Measurements from ENCODE around the gene ADAMTS7. TPM values are rescaled to one million over a fixed set of nuclear protein-coding genes. Genes with fewer than 3 reads are reported as not detected.

ADAMTS7 gene
- polyA plus RNA-seq, 2 of the 4 experiments (the other 2 are of a cell fraction): 1.5 to 2.9 TPM

DNA sequence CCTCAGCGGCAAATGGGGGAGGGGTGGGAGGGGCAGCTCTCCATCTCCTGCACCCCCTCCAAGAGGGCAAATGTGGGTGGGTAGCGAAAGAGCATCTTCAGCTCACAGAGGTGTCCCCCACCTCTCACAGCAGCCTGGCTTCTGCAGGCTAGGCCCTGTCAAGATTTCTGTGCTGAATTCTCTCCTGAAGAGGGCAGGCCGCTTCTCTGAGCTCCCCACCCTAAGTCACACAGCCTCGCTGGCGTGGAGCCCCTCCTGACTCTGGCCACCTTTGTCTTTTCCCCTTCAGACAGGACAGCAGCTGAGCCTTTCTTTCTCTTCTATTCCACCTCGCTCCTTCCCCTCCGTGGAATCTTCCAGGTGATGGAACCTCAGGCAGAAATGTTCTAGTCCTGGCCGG lies 26.3 kb upstream of the ADAMTS7 start (continued):
- TF ChIP-seq, protein P1, sequence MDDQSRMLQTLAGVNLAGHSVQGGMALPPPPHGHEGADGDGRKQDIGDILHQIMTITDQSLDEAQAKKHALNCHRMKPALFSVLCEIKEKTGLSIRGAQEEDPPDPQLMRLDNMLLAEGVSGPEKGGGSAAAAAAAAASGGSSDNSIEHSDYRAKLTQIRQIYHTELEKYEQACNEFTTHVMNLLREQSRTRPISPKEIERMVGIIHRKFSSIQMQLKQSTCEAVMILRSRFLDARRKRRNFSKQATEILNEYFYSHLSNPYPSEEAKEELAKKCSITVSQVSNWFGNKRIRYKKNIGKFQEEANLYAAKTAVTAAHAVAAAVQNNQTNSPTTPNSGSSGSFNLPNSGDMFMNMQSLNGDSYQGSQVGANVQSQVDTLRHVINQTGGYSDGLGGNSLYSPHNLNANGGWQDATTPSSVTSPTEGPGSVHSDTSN (IDR thresholded peaks at IDR 0.05): no peak
- no peak for TF ChIP-seq NR3C1 (IDR thresholded peaks at IDR 0.05)
- TF ChIP-seq POLR2A (IDR thresholded peaks at IDR 0.05; ENCODE audit: low read length): no peak
- TF ChIP-seq POLR2AphosphoS2 (conservative IDR thresholded peaks at IDR 0.05; ENCODE audit: low read length): no peak
- TF ChIP-seq, protein P2, sequence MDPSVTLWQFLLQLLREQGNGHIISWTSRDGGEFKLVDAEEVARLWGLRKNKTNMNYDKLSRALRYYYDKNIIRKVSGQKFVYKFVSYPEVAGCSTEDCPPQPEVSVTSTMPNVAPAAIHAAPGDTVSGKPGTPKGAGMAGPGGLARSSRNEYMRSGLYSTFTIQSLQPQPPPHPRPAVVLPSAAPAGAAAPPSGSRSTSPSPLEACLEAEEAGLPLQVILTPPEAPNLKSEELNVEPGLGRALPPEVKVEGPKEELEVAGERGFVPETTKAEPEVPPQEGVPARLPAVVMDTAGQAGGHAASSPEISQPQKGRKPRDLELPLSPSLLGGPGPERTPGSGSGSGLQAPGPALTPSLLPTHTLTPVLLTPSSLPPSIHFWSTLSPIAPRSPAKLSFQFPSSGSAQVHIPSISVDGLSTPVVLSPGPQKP (IDR thresholded peaks at IDR 0.05; ENCODE audit: low read depth, low read length): no peak
- TF ChIP-seq FOSB (CRISPR knock-in tag; IDR thresholded peaks at IDR 0.05): no peak

DNA sequence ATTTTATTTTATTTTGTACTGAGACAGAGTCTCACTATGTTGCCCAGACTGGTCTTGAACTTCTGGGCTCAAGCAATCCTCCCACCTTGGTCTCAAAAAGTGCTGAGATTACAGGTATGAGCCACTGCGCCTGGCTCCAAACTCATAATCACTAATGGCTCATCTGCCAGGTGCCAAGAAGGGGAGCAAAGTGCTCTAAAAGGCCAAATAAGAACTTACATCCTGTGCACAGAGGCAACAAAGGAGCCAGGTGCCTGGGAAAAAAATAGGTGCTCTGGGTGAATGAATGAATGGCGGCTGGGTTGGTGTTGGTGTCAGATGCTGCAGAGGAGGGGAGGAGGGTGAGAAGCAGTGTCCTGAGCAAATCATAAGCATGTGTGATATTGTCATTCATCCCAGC lies 25.9 kb upstream of the ADAMTS7 start:
- H3K4me1 ChIP-seq: no peaks in the 10 kb centered on the region
- TF ChIP-seq MAFK (IDR thresholded peaks at IDR 0.05; ENCODE audit: partially characterized antibody) (peak; percentile 28), EHMT2 (IDR thresholded peaks at IDR 0.05; ENCODE audit: low read depth) (no peak)
- 65% methylated on average over 2 of the region's 2 CpGs for WGBS (ENCODE audit: missing lambda C conversion rate)
- H3K4me3 ChIP-seq: no peak overlapping the region
- ATAC-seq (no peak), FAIRE-seq (no peak), DNase-seq (ENCODE audit: low read depth in 1 of 2, low spot score in 1 of 2) (no peak)
- no peak overlapping the region for H3K4me2 ChIP-seq
- no peaks in the 10 kb centered on the region for H3K9me3 ChIP-seq
- POLR2A ChIA-PET: no interaction called here
- CTCF ChIA-PET: interaction anchor here (1.7 kb wide), 1 partner anchor 26 kb away, joined by 4 read pairs; the partner anchor contains the start of gene ADAMTS7
- no peak overlapping the region for H3K27ac ChIP-seq

DNA sequence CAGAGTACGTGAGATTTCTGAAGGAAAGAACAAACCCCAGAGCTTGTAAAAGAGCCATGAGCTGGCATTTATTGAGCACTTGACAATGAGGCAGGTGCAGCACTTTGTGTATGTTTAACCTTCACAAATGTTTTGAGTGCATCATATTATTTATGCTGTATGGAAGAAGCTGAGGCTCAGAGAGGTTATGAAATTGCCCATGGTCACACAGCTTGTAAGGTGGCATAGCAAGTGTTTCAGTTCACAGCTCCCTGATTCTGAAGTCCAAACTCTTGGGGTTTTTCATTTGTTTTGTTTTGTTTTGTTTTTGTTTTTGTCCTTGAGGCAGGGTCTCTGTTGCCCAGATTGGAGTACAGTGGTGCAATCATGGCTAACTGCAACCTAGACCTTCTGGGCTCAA lies 25.1 kb upstream of the ADAMTS7 start:
- no peak for DNase-seq (ENCODE audit: low read depth in 1 of 2, low spot score in 1 of 2)
- Histone ChIP-seq H3K4me1 (no peaks in the 10 kb centered on the region), H3K9me3 (no peaks in the 10 kb centered on the region), H3K4me3 (no peak overlapping the region), H3K4me2 (no peak overlapping the region), H3K27ac (no peak overlapping the region)
- POLR2A ChIA-PET: no interaction called here
- ATAC-seq: no peak
- no peak for FAIRE-seq
- CTCF ChIA-PET: interaction anchor here (0.6 to 2.1 kb wide), 6 partner anchors 15 to 372 kb away, joined by 3 to 5 read pairs (median 3); no protein-coding TSS in a partner anchor
- WGBS (ENCODE audit: missing lambda C conversion rate): 79% methylated on average over 1 of the region's 1 CpG
- TF ChIP-seq ZFP36 (IDR thresholded peaks at IDR 0.05; ENCODE audit: borderline replicate concordance, partially characterized antibody): peak; percentile 38
- TF ChIP-seq TP53 (CRISPR knock-in tag; IDR thresholded peaks at IDR 0.05): no peak

DNA sequence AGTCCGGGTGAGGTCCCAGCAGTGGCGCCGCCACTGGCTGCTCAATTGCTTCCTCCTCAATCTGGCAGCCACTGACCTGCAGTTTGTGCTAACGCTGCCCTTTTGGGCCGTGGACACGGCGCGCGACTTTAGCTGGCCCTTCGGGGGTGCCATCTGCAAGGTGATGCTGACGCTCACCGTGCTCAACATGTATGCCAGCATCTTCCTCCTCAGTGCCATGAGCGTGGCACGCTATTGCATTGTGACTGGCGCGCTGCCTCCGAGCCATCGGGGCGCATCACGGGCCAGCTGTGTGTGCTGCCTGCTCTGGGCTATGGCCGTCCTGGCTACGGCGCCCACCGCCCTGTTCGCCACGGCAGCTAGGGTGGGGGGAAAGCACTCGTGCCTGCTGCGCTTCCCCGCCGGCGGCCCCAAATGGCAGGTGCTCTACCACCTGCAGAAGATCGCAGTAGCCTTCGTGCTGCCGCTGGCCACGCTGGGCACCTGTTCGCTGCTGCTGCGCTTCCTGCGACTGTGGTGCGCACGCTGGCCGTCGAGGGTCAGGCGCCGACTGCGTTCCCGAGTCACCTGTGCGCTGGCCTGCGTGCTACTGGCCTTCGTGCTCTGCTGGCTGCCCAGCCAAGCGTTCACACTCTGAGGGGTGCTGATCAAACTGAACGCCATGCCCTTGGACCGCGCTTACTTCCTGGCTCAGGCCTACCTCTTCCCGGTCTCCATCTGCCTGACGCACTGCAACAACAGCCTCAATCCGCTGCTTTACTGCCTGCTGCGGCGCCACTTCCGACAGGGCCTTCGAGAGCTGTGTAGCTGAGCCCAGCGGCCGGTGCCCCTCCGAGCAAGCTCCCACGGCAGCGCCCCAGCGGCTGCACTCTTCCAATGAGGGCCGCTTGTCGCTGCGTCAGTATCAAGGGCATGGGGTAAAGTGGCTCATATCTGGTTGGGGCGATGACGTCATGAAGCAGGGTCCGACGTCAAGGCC lies 20.3 kb upstream of the ADAMTS7 start:
- no peak; a peak in 1 of 6 replicates for ATAC-seq
- ChIA-PET CTCF (interaction anchor here (0.6 to 2.6 kb wide), 4 partner anchors 18 to 28 kb away, joined by 3 to 9 read pairs (median 6); no protein-coding TSS in a partner anchor), POLR2A (no interaction called here)
- H3K4me3 ChIP-seq: no peak overlapping the region
- H3K4me1 ChIP-seq: no peaks in the 10 kb centered on the region
- TF ChIP-seq POLR2A (IDR thresholded peaks at IDR 0.05; ENCODE audit: low read length) (0 out of 2 replicates have a peak, but pooled peaks have one; percentile 10), CHD2 (IDR thresholded peaks at IDR 0.05; ENCODE audit: low read length, partially characterized antibody) (no peak)
- DNase-seq (ENCODE audit: low read depth in 1 of 2, low spot score in 1 of 2): no peak
- H3K27ac ChIP-seq: no peak overlapping the region
- WGBS (ENCODE audit: missing lambda C conversion rate): 85% methylated on average over 72 of the region's 73 CpGs
- H3K4me2 ChIP-seq: no peak overlapping the region
- no peak for FAIRE-seq
- no peaks in the 10 kb centered on the region for H3K9me3 ChIP-seq

DNA sequence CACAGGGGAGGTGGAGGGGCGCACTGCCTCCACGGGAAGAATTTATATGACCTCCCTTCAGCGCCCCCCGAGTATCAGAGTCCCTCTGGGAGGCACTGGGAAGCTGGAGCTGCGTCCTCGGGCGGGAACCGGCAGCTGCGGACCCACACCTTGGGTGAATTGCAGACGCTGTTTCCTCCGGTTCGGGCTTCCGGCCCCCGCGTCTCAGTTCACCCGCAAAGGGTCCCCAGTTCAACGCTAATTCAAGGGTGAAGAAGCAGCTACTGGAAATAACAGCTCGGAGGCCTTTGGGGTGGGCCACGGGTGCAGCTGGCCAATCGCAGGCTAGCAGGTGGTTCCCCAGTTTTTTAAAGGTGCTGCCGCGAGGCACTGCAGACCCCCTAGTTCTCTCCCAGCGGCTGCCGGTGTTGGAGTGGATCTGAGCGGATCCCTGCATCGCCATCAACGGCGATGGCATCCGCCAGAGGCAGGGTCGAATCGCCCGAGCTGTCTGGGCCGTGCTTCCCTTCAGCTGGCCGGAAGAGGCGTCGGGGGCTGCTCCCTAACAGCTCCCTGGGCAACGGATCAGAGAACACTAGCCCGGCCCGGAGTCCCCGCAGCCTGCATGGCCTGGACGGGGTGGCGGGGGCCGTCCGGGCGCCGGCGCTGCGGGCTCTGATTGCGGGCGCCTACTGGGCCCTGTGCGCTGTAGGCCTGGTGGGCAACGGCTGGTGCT lies 19.4 kb upstream of the ADAMTS7 start:
- Histone ChIP-seq H3K4me1 (no peaks in the 10 kb centered on the region), H3K27ac (no peak overlapping the region), H3K4me3 (no peak overlapping the region), H3K9me3 (no peaks in the 10 kb centered on the region), H3K4me2 (no peak overlapping the region)
- no peak for FAIRE-seq
- TF ChIP-seq NFE2L2 (conservative IDR thresholded peaks at IDR 0.05; ENCODE audit: low read length) (no peak), RNF2 (IDR thresholded peaks at IDR 0.05; ENCODE audit: borderline replicate concordance, low read depth) (no peak), ZSCAN20 (CRISPR knock-in tag; IDR thresholded peaks at IDR 0.05) (no peak), HOXB13 (CRISPR knock-in tag; IDR thresholded peaks at IDR 0.05; ENCODE audit: low read depth) (no peak), CEBPB (IDR thresholded peaks at IDR 0.05) (no peak), CBX8 (IDR thresholded peaks at IDR 0.05) (no peak)
- TF ChIP-seq, protein P3, sequence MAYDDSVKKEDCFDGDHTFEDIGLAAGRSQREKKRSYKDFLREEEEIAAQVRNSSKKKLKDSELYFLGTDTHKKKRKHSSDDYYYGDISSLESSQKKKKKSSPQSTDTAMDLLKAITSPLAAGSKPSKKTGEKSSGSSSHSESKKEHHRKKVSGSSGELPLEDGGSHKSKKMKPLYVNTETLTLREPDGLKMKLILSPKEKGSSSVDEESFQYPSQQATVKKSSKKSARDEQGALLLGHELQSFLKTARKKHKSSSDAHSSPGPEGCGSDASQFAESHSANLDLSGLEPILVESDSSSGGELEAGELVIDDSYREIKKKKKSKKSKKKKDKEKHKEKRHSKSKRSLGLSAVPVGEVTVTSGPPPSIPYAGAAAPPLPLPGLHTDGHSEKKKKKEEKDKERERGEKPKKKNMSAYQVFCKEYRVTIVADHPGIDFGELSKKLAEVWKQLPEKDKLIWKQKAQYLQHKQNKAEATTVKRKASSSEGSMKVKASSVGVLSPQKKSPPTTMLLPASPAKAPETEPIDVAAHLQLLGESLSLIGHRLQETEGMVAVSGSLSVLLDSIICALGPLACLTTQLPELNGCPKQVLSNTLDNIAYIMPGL (CRISPR knock-in tag; IDR thresholded peaks at IDR 0.05; ENCODE audit: borderline replicate concordance): no peak
- ATAC-seq: no peak
- WGBS (ENCODE audit: missing lambda C conversion rate): 77% methylated on average over 49 of the region's 52 CpGs
- DNase-seq (ENCODE audit: low read depth in 1 of 2, low spot score in 1 of 2): no peak
- POLR2A ChIA-PET: no interaction called here
- CTCF ChIA-PET: interaction anchor here (0.6 kb wide), 1 partner anchor 25 kb away, joined by 3 read pairs; no protein-coding TSS in a partner anchor

All from A549 (cell line).